ENCODE measurements around the gene STOML1. TPM values are rescaled to one million over a fixed set of nuclear protein-coding genes. Genes with fewer than 3 reads are reported as not detected.

STOML1 gene
- total and polyA plus RNA-seq, 9 of the 15 experiments (the other 6 are each of a cell fraction or from before 2014, with no cell fraction given), result 0.25 to 9.7 (median 4.6) TPM

- TF ChIP-seq PKNOX1 (IDR thresholded peaks at IDR 0.05), result no peak
- TF ChIP-seq PML (IDR thresholded peaks at IDR 0.05; ENCODE audit: low read length), result peak; percentile 65
- TF ChIP-seq CCAR2 (IDR thresholded peaks at IDR 0.05; ENCODE audit: low read depth, low read length), result no peak
- no peak for TF ChIP-seq MIER1 (IDR thresholded peaks at IDR 0.05; ENCODE audit: low read depth)
- no peak for TF ChIP-seq HNRNPH1 (optimal IDR thresholded peaks at IDR 0.05; ENCODE audit: low read depth, low read length)
- no peak for TF ChIP-seq ARID2 (IDR thresholded peaks at IDR 0.05)
- TF ChIP-seq RAD21 (CRISPR knock-in tag; conservative IDR thresholded peaks at IDR 0.05 in 1 of 2, IDR thresholded peaks at IDR 0.05 in 1 of 2), result no peak
- TF ChIP-seq EP400 (IDR thresholded peaks at IDR 0.05), result peak; percentile 42; the same call in 1 of the 2 replicates
- no peak for TF ChIP-seq ZNF518B (CRISPR knock-in tag; IDR thresholded peaks at IDR 0.05)
- peak in 1 of 2 experiments; percentile 31; a peak in 2 of 4 replicates for TF ChIP-seq TBL1XR1 (IDR thresholded peaks at IDR 0.05; ENCODE audit: low read length in 2 of 2)
- peak; percentile 49 for TF ChIP-seq MEIS2 (IDR thresholded peaks at IDR 0.05; ENCODE audit: partially characterized antibody)
- TF ChIP-seq TFAP4 (CRISPR knock-in tag; IDR thresholded peaks at IDR 0.05; ENCODE audit: borderline replicate concordance), result peak; percentile 51; the same call in 1 of the 2 replicates
- peak; percentile 26 for TF ChIP-seq ZFP36 (IDR thresholded peaks at IDR 0.05; ENCODE audit: low read depth, low read length, partially characterized antibody)
- no peak for TF ChIP-seq PHB (CRISPR knock-in tag; IDR thresholded peaks at IDR 0.05)
- 0 out of 2 replicates have a peak, but pooled peaks have one; percentile 19 for TF ChIP-seq MBD2 (IDR thresholded peaks at IDR 0.05; ENCODE audit: borderline replicate concordance, low read depth)
- TF ChIP-seq ZNF780A (CRISPR knock-in tag; IDR thresholded peaks at IDR 0.05), result no peak
- no peak for TF ChIP-seq TSHZ1 (CRISPR knock-in tag; IDR thresholded peaks at IDR 0.05)
- peak; percentile 98 for TF ChIP-seq ELF1 (tag; IDR thresholded peaks at IDR 0.05)
- no peak for TF ChIP-seq ZBTB8A (IDR thresholded peaks at IDR 0.05; ENCODE audit: partially characterized antibody)
These were observed at the start of gene STOML1 (continued) for GRCh38 chr15:73991726-73992593.
